HG03108 (cell line): ENCODE data around the gene SYT1.

ENCODE experiments used
- ATAC-seq: cut with Tn5 transposase; IDR thresholded peaks from one replicate; pipeline ENCODE4 v1.9.1; 2021; ENCODE audit warnings: moderate library complexity; ENCODE audit not compliant: unreplicated experiment

SYT1 gene

DNA sequence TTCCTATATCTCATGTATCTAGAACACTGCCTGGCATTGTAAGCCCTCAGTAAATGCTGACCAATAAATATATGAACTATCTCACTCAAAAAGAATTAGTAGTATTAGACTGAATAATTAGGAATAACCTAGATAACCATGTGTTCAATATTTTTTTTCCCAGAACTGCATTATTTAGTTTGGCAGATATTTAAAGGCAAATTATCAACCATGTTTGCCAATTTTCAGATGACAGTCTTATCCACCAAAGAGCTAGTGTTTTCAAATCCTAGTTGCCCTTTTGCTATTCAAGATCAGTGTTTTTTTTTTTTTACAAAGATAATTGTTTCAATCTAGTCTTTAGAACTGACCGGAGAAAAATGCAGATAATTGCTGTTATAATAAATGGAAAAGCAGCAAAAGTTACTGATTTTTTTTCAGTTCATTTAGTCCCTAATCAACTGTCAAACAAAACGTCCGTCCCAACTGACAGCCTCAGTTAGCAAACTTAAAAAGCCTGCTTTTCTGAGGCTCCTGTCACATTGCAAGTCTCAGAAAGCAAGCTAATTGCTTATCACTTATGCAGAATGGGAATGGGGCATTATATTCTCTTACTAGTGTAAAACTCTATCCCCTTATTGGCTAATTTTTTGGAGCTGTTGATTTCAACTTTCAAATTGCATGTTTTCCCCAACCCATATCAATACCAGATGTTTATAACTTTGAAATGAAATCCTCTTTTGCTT, 623.0 kb downstream of the SYT1 start:
- no peak for ATAC-seq
